ENCODE results near the gene PPFIA2. TPM values are rescaled to one million over a fixed set of nuclear protein-coding genes. Genes with fewer than 3 reads are reported as not detected.

The PPFIA2 gene
- total and polyA plus RNA-seq, 10 of the 15 experiments (the other 5 are each of a cell fraction or from before 2014, with no cell fraction given), result 0.06 to 0.39 (median 0.18) TPM; not detected in 6

DNA sequence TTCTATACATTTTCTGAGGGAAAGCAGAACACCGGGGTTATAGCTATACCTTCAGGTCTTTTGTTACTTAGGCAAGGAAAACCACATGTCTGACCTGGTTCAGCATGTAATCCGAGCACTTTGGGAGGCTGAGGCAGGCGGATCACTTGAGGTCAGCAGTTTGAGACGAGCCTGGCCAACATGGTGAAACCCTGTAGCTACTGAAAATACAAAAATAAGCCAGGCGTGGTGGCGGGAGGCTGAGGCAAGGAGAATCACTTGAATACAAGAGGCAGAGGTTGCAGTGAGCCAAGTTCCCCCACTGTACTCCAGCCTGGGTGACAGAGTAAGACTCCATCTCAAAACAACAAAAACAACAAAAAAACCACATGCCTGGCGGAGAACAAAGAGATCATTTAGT lies 503.7 kb downstream of the PPFIA2 start:
- no peak for ATAC-seq
- H3K27me3 ChIP-seq (replicated peaks in 1 of 2; ENCODE audit: control insufficient read depth in 2 of 2, insufficient read depth in 2 of 2, low read length in 1 of 2), result no peaks in the 10 kb centered on the region
- no peak for FAIRE-seq
- in situ Hi-C loops (cut with MboI) (no loop called here), intact Hi-C loops (cut with micrococcal nuclease; ENCODE audit: unreplicated experiment) (no loop called here)
- no TSS peak for BruUV-seq (replicated peaks)
- WGBS (ENCODE audit: insufficient coverage, insufficient replicate concordance, low lambda C conversion rate, missing lambda C conversion rate), result 31% methylated on average over 7 of the region's 7 CpGs
- H3K4me3 ChIP-seq, result no peak overlapping the region
- H3K27ac ChIP-seq (ENCODE audit: control insufficient read depth, insufficient read depth), result no peak overlapping the region
- ChIA-PET SMC1A (ENCODE audit: uncharacterized antibody, unreplicated experiment) (no interaction called here), RAD21 (ENCODE audit: unreplicated experiment) (no interaction called here), CTCF (no interaction called here), POLR2A (no interaction called here)
- DNase-seq (ENCODE audit: low read depth, low spot score), result no peak
- H3K9ac ChIP-seq (ENCODE audit: control insufficient read depth, insufficient read depth, low read length), result no peak overlapping the region
- H3K36me3 ChIP-seq (ENCODE audit: control insufficient read depth in 2 of 2, insufficient read depth in 2 of 2, low read length in 1 of 2), result no peaks in the 10 kb centered on the region
- TF ChIP-seq ZNF384 (IDR thresholded peaks at IDR 0.05; ENCODE audit: borderline replicate concordance, low read depth, low read length), result no peak
- no peak for TF ChIP-seq RAD21 (IDR thresholded peaks at IDR 0.05; ENCODE audit: insufficient read depth, low read depth, low read length)
- no peak for TF ChIP-seq ZBED1 (IDR thresholded peaks at IDR 0.05; ENCODE audit: borderline replicate concordance)
- no peak for TF ChIP-seq ETV6 (conservative IDR thresholded peaks at IDR 0.05 in 1 of 2, IDR thresholded peaks at IDR 0.05 in 1 of 2; ENCODE audit: borderline replicate concordance in 1 of 2, low read depth in 1 of 2)
- TF ChIP-seq NFIC (IDR thresholded peaks at IDR 0.05; ENCODE audit: low read depth, low read length), result no peak
- TF ChIP-seq JUND (IDR thresholded peaks at IDR 0.05; ENCODE audit: low read depth, low read length), result no peak
- TF ChIP-seq RUNX3 (IDR thresholded peaks at IDR 0.05; ENCODE audit: low read length), result no peak
- no peak for TF ChIP-seq ZNF274 (IDR thresholded peaks at IDR 0.05; ENCODE audit: insufficient read depth, insufficient read length)
- no peak for TF ChIP-seq KAT2A (conservative IDR thresholded peaks at IDR 0.05; ENCODE audit: control insufficient read depth, low read depth, low read length)
- TF ChIP-seq STAT3 (IDR thresholded peaks at IDR 0.05; ENCODE audit: low read depth, low read length), result no peak
- TF ChIP-seq KDM1A (IDR thresholded peaks at IDR 0.05; ENCODE audit: borderline replicate concordance), result no peak
- TF ChIP-seq SMAD5 (IDR thresholded peaks at IDR 0.05; ENCODE audit: low read depth), result no peak
- TF ChIP-seq, protein P1, sequence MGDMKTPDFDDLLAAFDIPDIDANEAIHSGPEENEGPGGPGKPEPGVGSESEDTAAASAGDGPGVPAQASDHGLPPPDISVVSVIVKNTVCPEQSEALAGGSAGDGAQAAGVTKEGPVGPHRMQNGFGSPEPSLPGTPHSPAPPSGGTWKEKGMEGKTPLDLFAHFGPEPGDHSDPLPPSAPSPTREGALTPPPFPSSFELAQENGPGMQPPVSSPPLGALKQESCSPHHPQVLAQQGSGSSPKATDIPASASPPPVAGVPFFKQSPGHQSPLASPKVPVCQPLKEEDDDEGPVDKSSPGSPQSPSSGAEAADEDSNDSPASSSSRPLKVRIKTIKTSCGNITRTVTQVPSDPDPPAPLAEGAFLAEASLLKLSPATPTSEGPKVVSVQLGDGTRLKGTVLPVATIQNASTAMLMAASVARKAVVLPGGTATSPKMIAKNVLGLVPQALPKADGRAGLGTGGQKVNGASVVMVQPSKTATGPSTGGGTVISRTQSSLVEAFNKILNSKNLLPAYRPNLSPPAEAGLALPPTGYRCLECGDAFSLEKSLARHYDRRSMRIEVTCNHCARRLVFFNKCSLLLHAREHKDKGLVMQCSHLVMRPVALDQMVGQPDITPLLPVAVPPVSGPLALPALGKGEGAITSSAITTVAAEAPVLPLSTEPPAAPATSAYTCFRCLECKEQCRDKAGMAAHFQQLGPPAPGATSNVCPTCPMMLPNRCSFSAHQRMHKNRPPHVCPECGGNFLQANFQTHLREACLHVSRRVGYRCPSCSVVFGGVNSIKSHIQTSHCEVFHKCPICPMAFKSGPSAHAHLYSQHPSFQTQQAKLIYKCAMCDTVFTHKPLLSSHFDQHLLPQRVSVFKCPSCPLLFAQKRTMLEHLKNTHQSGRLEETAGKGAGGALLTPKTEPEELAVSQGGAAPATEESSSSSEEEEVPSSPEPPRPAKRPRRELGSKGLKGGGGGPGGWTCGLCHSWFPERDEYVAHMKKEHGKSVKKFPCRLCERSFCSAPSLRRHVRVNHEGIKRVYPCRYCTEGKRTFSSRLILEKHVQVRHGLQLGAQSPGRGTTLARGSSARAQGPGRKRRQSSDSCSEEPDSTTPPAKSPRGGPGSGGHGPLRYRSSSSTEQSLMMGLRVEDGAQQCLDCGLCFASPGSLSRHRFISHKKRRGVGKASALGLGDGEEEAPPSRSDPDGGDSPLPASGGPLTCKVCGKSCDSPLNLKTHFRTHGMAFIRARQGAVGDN (IDR thresholded peaks at IDR 0.05), result no peak
- no peaks in the 10 kb centered on the region for H3K79me2 ChIP-seq (ENCODE audit: control insufficient read depth, insufficient read depth, low read length)
- no peak overlapping the region for H2AFZ ChIP-seq (ENCODE audit: control insufficient read depth, low read depth, low read length)
- H3K9me3 ChIP-seq (replicated peaks; ENCODE audit: control insufficient read depth, insufficient read depth, low read length), result no peaks in the 10 kb centered on the region
- no peaks in the 10 kb centered on the region for H4K20me1 ChIP-seq (ENCODE audit: control insufficient read depth, insufficient read depth)
- H3K4me2 ChIP-seq (ENCODE audit: control insufficient read depth, insufficient read depth), result no peak overlapping the region
- no peaks in the 10 kb centered on the region for H3K4me1 ChIP-seq (ENCODE audit: control insufficient read depth, insufficient read depth, low read length)

Measured in GM12878 (cell line).